ENCODE measurements around the gene PKP4.
"Not testable (repeated sequence)": the region's sequence is repeated elsewhere in the genome, so short reads cannot be mapped to it uniquely, and the experiment has no call there.

PKP4 gene

DNA sequence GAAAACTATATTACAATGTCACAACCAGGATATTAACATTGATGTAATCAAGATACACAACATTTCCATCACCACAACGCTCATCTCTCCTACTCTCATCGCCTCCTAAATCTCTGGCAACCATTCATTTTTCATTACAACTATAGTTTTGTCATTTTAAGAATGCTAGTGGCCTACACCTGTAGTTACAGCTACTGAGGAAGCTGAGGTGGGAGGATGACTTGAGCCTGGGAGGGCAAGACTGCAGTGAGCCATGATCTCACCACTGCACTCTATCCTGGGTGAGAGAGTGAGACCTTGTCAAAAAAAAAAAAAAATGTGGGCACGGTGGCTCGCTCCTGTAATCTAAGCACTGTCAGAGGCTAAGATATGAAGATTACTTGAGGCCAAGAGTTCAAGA is 10.5 kb downstream of the PKP4 start:
- no peak for DNase-seq

DNA sequence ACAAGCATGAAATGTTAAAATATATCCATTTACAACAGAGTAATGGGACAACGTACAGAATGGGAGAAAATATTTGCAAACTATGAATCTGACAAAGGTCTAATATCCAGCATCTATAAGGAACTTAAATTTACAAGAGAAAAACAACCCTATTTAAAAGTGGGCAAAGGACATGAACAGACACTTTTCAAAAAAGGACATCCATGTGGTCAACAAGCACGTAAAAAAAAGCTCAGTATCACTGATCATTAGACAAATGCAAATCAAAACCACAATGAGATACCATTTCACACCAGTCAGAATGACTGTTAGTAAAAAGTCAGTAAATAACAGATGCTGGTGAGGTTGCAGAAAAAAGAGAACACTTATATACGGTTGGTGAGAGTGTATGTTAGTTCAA is 16.1 kb downstream of the PKP4 start:
- not testable (repeated sequence) for DNase-seq

GRCh38 chr2:158473300-158473699 is 16.5 kb downstream of the PKP4 start:
- not testable (repeated sequence) for DNase-seq

DNA sequence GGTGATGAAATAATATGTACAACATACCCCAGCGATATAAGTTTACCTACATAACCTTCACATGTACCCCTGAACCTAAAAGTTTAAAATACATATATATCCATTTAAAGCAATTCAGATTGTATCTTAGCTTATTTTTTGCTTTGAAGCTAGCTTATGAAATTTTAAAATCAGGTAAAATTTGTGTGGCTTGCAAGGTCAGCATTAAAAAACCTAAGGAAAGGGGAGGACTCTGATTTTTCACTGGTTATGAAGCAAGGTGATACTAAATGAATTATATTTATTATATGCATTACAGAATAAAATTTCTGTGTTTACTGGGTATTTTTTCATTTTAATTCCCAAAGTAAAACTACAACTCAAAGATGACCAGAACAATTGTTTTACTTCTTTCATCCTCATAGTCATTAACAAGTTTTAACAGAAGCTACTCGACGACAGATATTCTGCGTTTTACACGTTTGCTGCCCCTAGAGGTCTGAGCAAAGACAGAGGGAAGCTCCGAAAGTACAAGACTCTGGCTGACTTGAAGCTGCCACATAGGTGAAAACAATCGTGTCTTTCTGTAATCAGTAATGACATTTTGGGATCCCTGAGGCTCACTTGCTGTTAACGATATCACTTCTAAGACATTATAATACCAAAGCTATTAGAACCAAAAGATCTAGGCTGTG is 17.1 kb downstream of the PKP4 start:
- DNase-seq = no peak

DNA sequence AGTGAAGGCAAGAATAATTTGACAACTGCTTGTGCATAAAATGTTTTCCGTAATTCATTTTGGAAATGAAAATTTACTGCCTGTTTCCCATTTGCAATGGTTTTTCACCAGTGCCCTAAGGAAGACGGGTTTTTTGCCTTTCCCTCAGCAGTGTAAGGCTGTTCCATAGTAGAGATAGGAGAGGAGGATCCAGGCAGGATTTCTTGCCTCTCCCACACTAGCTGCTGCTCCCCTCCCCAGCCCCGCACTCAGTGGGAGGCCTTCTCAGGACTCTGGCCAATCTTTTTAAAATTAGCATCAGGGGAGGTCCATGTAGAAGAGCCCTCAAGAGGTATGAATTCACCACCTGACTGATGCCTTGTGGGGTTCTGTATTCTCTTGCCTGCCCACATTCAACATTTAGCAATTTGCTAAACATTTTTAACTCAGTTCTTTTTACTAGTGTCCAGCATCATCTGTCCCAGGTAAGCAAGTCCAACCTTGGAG is 17.8 kb downstream of the PKP4 start:
- DNase-seq = not testable (repeated sequence)

DNA sequence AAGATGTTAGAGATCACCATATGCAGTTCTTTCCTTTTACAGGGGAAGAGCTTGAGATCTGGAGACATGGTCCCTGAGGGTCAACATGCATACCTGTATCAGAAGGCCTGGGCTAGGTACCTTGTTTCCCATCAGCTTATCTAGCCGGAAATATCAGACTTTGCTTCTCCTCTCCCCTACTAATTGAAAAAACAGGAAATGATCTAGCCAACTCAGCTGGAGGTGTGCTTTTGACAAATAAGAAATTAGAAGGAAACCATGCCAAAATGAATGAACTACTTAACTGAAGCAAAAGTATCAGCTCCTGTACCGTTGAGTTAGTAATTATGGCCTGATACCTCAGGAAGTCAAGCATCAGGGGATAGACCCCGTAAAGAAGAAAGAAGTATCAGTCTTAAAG is 20.4 kb downstream of the PKP4 start:
- no peak for DNase-seq

DNA sequence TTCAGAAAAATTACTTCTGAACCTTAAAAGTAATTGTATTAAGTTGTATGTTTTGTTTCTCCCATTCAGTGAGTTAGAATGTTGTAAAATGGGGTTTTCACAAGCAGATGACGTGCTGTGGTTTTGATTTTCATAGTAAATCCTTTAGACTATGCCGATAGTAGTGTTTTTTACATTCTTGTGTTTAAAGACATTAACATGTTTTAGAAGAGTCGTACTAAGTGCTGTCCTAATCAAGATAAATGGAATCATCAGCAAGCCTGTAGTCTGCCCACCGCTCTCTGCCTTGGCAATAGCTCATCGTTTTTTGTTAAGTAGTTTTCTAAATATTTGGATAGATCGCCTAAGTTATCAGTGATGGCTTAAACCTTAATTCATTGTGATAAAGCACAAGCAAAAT is 21.5 kb downstream of the PKP4 start:
- DNase-seq = no peak

DNA sequence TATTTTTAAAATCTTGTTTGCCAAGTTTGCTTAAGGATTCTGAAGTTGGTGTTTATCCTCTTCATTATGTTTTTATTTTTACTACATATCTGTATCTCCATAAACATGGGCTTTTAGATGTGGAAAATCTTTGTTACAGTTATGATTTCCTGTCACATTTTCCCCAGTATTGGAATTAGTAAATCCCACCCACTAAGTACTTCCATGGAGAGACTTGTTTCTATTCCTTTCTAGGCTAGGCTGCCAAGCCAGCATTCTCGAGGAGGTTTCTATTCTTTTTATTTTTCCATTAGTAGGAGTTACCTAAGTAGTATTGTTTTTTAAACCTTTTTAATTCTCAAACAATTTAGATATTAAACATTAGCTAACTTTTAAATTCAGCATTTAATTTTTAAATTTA is 22.1 kb downstream of the PKP4 start:
- DNase-seq = no peak

DNA sequence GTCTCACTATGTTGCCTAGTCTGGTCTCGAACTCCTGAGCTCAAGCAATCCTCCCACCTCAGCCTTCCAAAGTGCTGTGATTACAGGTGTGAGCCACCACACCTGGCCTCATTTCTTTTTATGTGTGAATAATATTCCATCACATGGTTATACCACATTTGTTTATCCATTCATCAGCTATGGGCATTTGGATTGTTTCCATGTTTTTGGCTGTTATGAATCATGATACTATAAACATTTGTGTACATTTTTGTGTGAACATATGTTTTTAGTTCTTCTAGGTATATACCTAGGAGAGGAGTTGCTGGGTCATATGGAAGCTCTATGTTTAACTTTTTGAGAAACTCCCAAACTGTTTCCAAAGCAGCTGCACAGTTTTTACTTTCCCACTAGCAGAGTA is 24.4 kb downstream of the PKP4 start:
- DNase-seq = no peak

GRCh38 chr2:158482594-158482993 is 25.8 kb downstream of the PKP4 start:
- peak; percentile 33 for DNase-seq

- no peak for DNase-seq
These were observed 28.3 kb downstream of the PKP4 start for GRCh38 chr2:158484892-158485556.

DNA sequence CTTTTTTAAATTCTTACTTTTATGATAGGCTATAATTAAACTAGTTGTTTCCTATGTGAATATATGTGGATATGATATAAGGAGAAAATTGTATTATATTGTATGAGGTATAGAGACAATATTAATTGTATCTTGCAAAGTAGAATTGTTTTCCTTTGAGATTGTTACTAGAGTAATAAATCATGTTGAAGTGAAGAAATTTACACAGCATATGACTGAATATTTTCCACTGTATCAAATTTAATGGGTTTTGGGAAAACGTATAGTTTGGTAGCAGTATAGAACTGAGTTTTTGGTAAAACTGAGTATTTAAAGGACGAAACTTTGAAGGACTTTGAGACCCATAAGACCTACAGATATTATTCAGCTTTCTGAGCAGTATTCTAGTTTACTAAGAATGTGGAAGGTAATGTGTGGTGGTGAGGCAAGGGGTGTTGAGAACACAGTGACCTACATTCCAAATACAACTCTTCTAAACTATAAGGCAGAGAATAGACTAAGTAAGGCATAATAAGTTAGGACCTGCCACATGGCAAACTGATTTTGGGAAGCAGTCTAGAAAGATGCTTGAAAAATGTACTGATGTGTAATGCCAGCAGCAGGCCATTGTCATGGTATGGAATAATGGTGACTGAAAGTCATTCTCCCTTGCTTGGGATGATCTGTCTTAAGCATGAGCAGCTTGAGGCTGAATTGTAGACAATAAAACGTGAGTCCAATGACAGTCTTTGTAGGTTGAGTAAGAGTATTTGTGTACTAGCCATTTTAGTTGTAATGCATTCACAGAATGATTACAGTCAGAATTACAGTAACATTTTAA is 29.6 kb downstream of the PKP4 start:
- no peak for DNase-seq

- no peak for DNase-seq
These were observed 30.2 kb downstream of the PKP4 start for GRCh38 chr2:158486970-158487325.

GRCh38 chr2:158487419-158487818 is 30.7 kb downstream of the PKP4 start:
- DNase-seq = peak; percentile 76

DNA sequence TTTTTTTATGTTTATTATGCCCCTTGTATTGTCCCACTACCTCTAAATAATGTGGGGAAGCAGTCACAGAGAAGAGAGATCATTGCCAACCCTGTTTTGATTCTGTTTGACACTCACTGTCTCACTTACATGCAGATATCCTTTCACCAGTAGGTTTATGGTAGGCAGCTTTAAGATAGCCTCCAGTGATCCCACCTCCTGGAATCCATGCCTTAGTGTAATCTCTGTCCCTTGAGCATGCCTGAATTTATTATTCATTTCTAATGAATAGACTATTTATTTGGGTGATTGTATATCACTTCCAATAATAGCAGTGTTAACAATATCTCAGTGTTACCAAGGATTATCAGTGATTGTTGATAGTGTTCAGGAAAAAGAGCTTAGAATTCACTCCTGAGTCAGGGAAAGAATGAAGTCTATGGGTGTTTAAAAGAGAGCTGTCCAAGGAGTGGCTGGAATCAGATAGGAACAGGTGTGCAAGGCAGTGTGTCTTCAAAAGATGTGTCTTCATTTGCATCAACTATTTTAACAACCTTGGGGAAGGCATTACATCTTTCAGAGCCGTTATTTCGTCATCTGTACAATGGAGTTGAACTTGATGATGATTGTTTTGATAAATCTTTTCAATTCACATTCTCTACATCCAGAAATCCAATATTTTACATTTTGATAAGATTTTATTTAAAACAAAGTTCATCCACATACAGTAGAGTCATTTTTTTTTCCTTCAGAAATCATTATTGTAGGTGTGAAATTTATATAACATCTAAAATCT is 31.9 kb downstream of the PKP4 start:
- no peak for DNase-seq

DNA sequence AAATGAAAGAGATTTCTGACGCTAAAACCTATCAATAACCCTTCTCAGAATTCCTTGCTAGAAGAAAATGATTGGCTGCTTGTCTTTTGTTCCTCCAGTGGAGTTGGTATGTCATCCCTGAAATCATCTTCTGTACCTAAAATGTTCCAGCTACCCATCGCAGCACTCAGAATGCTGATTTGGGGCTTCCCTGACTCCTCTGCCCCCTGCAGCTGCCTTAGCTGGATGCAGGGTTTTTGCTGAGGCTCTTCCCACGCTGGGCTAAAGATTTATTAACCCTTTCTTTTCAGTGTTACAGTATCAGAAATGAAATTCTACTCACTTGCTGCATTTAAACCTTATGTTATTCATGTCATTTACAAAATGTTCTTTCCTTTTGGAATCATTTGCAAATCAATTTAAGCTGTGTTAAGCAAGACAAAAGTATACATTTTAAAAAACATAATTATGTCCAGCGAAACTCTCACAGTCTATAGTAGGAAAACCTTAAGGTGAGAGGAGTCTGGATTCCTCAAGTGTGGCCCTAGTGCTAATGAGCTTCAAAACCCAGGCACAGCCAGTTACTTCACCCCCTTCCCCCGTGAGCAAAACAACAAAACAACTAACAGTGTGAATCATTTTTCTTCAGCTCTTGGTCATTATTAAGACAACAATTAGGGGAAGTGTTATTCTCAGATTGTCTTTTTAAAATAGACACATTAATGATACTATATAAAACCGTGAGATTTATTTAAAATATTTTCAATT is 32.8 kb downstream of the PKP4 start:
- DNase-seq = no peak

DNA sequence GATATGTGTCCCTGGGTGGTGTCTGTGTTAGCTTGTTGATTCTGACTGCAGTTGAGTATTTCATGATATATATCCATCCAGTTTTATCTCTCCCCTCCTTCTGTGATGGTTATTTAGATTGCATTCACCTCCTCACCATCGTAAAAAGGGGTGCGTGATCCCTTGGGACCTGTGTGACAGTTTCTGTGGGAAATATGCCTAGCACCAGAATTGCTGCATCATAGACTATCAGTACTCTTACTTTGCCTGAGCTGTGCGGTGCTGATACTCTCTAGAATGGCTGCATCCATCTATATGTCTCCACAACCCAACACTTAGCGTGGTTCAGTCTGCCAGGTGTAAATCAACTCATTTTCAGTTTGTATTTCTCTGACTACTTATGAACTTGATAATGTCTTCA is 34.3 kb downstream of the PKP4 start:
- no peak for DNase-seq

DNA sequence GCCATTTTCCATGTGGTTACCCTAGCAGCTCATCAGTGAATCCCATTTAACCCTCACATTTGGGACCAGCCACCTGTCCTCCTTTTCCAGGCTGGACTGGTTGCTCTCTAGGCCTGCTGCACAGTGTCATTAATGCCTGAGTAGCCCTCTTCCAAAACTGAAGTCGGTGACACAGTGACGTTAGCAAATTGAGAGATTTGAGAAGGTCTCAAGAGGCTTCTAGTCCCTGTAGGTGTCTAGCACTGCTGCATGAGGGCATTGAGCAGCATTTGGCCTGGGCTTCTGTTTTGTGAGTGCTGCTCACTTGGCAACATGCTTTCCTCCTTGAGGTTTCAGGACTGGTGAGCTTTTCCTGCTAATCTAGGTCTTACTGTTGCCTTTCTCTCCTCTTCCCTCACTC is 36.7 kb downstream of the PKP4 start:
- DNase-seq = no peak

- DNase-seq = peak; percentile 88
These were observed 38.4 kb downstream of the PKP4 start for GRCh38 chr2:158495175-158495574.

- no peak for DNase-seq
These were observed 40.2 kb downstream of the PKP4 start for GRCh38 chr2:158496986-158497385.

GRCh38 chr2:158497486-158497885 is 40.7 kb downstream of the PKP4 start:
- DNase-seq = no peak

GRCh38 chr2:158498043-158498748 is 41.4 kb downstream of the PKP4 start:
- DNase-seq = no peak
